Calu3 (cell line): ENCODE data around the gene TRIM9. TPM values are rescaled to one million over a fixed set of nuclear protein-coding genes. Genes with fewer than 3 reads are reported as not detected.
"Not testable (repeated sequence)": the region's sequence is repeated elsewhere in the genome, so short reads cannot be mapped to it uniquely, and the experiment has no call there.

ENCODE experiments used
- BruUV-seq: library from RNA; stranded (reverse); fragments of 400-500 nt; replicated peaks from 2 replicates; lab custom pipeline; 2021; lab: Mats Ljungman, UMichigan
- CTCF ChIA-PET: fragments of 300-600 bp; sonication (Branson Sonifier 250); formaldehyde crosslinking; loops from one replicate; lab custom pipeline; 2022; ENCODE audit warnings: antibody characterized with exemption; lab: Charles Lee
- DNase-seq: peaks from one replicate; pipeline ENCODE4 v3.0.0; 2022
- H3K27ac Mint-ChIP-seq: one replicate; pipeline ENCODE4 v1.8.0; 2022; ENCODE audit warnings: mixed read lengths; ENCODE audit not compliant: unreplicated experiment
- H3K27me3 Mint-ChIP-seq: one replicate; pipeline ENCODE4 v1.8.0; 2022; ENCODE audit warnings: mixed read lengths; ENCODE audit not compliant: unreplicated experiment
- H3K36me3 Mint-ChIP-seq: one replicate; pipeline ENCODE4 v1.8.0; 2022; ENCODE audit warnings: mild to moderate bottlenecking, moderate library complexity, mixed read lengths; ENCODE audit not compliant: insufficient read depth, unreplicated experiment
- H3K4me1 Mint-ChIP-seq: one replicate; pipeline ENCODE4 v1.8.0; 2022; ENCODE audit warnings: mild to moderate bottlenecking, low read depth, mixed read lengths; ENCODE audit not compliant: unreplicated experiment
- H3K4me3 Mint-ChIP-seq: one replicate; pipeline ENCODE4 v1.8.0; 2022; ENCODE audit warnings: mild to moderate bottlenecking, low read depth, moderate library complexity, mixed read lengths; ENCODE audit not compliant: unreplicated experiment
- H3K9me3 Mint-ChIP-seq: one replicate; pipeline ENCODE4 v1.8.0; 2022; ENCODE audit warnings: low read depth, mixed read lengths; ENCODE audit not compliant: unreplicated experiment
- CTCF ChIP-seq: fragments of 200-600 bp; IDR thresholded peaks from one replicate; pipeline ENCODE4 v1.8.0; 2022; ENCODE audit warnings: antibody characterized with exemption; ENCODE audit not compliant: unreplicated experiment
- intact Hi-C: fragments of 100-400 bp; cut with micrococcal nuclease; formaldehyde crosslinking; loops from one replicate; pipeline ENCODE4 v1.10.0; 2022; ENCODE audit not compliant: unreplicated experiment
- total RNA-seq: library from RNA; stranded (reverse); gene quantifications from 2 replicates; pipeline ENCODE4 v1.2.3, GENCODE V29; 2022

The TRIM9 gene
- total RNA-seq, 1 experiment from 2014 or later = 1.6 TPM

GRCh38 chr14:50943943-50944646 is 150.8 kb downstream of the TRIM9 start, which contains the start of gene PYGL:
Gene PYGL (minus strand): TSS chr14:50944483. CDS start chr14:50944403, 80 bp downstream.
- H3K27me3 Mint-ChIP-seq = no peaks in the 10 kb centered on the region
- H3K9me3 Mint-ChIP-seq = no peaks in the 10 kb centered on the region
- BruUV-seq = no TSS peak
- H3K27ac Mint-ChIP-seq = peak within 1 kb of the TSS; percentile 67
- no peaks in the 10 kb centered on the region for H3K4me1 Mint-ChIP-seq
- peak; percentile 77 for DNase-seq
- CTCF ChIA-PET = interaction anchor here (0.9 to 1.4 kb wide), 2 partner anchors 44 to 84 kb away, joined by 3 to 4 read pairs; no protein-coding TSS in a partner anchor
- H3K36me3 Mint-ChIP-seq = peaks cover 19% of the 10 kb centered on the region
- no peak for TF ChIP-seq CTCF
- H3K4me3 Mint-ChIP-seq = peak within 1 kb of the TSS; percentile 80
- intact Hi-C loops = no loop called here

GRCh38 chr14:50943261-50943942 is 151.5 kb downstream of the TRIM9 start:
- peak overlapping the region; percentile 80 for H3K4me3 Mint-ChIP-seq
- no peaks in the 10 kb centered on the region for H3K9me3 Mint-ChIP-seq
- peak; percentile 27 for DNase-seq
- H3K27ac Mint-ChIP-seq = no peak overlapping the region
- TF ChIP-seq CTCF = no peak
- no peaks in the 10 kb centered on the region for H3K27me3 Mint-ChIP-seq
- BruUV-seq = no TSS peak
- H3K36me3 Mint-ChIP-seq = peaks cover 19% of the 10 kb centered on the region
- CTCF ChIA-PET = interaction anchor here (0.6 to 1.4 kb wide), 3 partner anchors 45 to 108 kb away, joined by 3 to 5 read pairs (median 4); no protein-coding TSS in a partner anchor
- no peaks in the 10 kb centered on the region for H3K4me1 Mint-ChIP-seq
- intact Hi-C loops = no loop called here

- H3K9me3 Mint-ChIP-seq, H3K27ac Mint-ChIP-seq, H3K4me3 Mint-ChIP-seq, BruUV-seq, intact Hi-C loops, H3K27me3 Mint-ChIP-seq, DNase-seq: not testable (repeated sequence)
- Mint-ChIP-seq H3K36me3 (peaks cover 19% of the 10 kb centered on the region), H3K4me1 (peaks cover 14% of the 10 kb centered on the region)
- CTCF ChIA-PET = interaction anchor here (0.5 kb wide), 1 partner anchor 81 kb away, joined by 6 read pairs; no protein-coding TSS in a partner anchor
Observed at GRCh38 chr14:50941638-50942037, 153.3 kb downstream of the TRIM9 start.

GRCh38 chr14:50941151-50941550 is 153.8 kb downstream of the TRIM9 start:
- CTCF ChIA-PET = interaction anchor here (0.5 kb wide), 1 partner anchor 81 kb away, joined by 6 read pairs; no protein-coding TSS in a partner anchor
- no TSS peak for BruUV-seq
- Mint-ChIP-seq H3K27ac (no peak overlapping the region), H3K4me3 (no peak overlapping the region), H3K4me1 (peaks cover 16% of the 10 kb centered on the region), H3K9me3 (no peaks in the 10 kb centered on the region), H3K27me3 (no peaks in the 10 kb centered on the region), H3K36me3 (peaks cover 19% of the 10 kb centered on the region)
- intact Hi-C loops = no loop called here
- DNase-seq = no peak
- no peak for TF ChIP-seq CTCF
